OCI-LY7 (cell line): ENCODE results near the gene YARS1.

ENCODE experiments used
- EZH2phosphoT487 ChIP-seq: fragments of 200-600 bp; sonication (generic); IDR thresholded peaks from 2 replicates; pipeline ENCODE4 v1.6.1; 2018; ENCODE audit warnings: low read depth, borderline replicate concordance, mild to moderate bottlenecking, mixed run types, antibody characterized with exemption, low read length, moderate library complexity, mixed read lengths
- TF ChIP-seq, protein P1 (sequence below): fragments of 200-600 bp; sonication (generic); conservative IDR thresholded peaks from 2 replicates; pipeline ENCODE4 v1.5.1; 2014; ENCODE audit warnings: mild to moderate bottlenecking, antibody characterized with exemption, low read length, moderate library complexity, mixed read lengths

GRCh38 chr1:32818804-32819541, 1.8 kb upstream of the YARS1 start:
- TF ChIP-seq, protein P1, sequence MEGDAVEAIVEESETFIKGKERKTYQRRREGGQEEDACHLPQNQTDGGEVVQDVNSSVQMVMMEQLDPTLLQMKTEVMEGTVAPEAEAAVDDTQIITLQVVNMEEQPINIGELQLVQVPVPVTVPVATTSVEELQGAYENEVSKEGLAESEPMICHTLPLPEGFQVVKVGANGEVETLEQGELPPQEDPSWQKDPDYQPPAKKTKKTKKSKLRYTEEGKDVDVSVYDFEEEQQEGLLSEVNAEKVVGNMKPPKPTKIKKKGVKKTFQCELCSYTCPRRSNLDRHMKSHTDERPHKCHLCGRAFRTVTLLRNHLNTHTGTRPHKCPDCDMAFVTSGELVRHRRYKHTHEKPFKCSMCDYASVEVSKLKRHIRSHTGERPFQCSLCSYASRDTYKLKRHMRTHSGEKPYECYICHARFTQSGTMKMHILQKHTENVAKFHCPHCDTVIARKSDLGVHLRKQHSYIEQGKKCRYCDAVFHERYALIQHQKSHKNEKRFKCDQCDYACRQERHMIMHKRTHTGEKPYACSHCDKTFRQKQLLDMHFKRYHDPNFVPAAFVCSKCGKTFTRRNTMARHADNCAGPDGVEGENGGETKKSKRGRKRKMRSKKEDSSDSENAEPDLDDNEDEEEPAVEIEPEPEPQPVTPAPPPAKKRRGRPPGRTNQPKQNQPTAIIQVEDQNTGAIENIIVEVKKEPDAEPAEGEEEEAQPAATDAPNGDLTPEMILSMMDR: no peak
- no peak for TF ChIP-seq EZH2phosphoT487
